HG02981 (cell line): ENCODE results near the gene ARSI.

Experiments
- ATAC-seq: cut with Tn5 transposase; IDR thresholded peaks from one replicate; pipeline ENCODE4 v1.9.1; 2021; ENCODE audit warnings: mild to moderate bottlenecking, moderate library complexity; ENCODE audit not compliant: unreplicated experiment

ARSI gene

DNA sequence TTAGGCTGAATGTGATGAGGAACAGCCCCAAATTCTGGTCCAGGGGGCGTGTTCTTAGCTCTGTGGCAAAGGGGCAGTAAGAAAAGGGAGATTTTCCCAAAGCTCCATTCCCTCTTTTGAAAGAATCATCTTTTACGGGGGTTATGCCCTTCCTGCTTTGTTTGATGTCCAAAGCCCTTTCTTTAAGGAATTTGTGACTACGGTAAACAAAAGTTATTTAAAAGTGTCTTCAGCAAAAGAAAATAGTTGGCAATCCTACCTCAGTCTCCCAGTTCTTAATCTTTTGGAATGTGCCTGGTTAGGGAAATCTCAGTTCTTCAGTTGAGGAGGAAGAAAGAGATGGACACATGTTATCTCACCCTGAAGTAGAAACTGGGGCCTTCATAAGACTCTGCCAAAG, 24.4 kb upstream of the ARSI start:
- ATAC-seq, result no peak

DNA sequence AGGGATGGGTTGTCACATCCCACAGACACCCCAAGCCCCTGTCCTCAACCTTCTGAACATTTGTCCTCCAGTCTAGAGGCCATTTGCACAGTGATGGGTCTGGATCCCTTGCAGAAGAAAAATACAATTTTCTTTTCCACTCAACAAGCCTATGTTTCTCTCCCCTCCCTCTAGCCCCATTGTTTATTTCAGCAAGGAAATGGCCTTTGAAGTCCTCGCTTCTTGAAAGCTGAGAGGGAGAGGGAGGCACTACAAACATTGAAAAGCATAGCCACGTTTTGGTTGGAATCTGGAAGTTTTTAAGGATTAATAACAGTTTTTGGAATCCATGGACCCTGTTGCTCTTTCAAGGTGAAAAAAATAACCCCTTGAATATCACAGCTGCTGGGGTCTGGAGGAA, 24.0 kb upstream of the ARSI start:
- ATAC-seq, result no peak

DNA sequence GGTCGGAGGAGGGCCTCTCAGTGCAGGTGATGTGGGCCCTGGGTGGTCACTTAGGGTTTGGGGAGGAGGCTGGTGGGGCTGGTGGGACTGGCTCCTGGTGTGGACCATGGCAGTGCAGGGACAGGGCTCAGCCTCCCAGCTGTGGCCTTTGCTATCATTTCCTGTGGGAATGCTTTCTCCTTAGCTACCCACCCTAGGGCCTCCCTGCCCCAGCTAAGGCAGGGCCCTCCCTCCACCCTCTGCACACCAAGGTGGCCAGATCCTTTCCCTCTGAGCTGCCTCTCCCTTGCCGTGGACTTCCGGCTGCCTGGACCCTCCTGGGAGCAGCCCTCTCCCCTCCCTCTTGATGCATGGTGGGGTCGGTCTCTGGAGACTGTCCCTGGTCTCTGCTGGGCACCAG, 22.7 kb upstream of the ARSI start:
- ATAC-seq, result no peak

DNA sequence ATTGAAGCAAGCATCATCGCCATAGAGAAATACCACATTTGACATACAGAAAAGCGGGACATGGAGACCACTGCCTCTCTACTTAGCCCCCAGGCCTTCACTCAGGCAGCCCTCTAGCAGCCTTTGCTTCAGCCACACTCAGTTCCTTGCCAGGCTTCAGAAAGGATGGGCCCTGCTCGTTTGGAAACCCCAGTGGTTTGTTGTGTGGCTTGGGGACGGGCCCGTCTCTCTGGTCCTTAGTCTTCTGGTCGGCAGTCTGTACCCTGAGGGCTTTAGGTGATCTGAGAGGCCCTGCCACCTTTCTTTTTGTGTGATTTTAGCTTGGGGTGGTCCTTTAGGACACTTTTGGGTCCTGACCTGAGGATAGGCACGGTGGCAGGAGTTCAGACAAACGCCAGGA, 21.1 kb upstream of the ARSI start:
- no peak for ATAC-seq

DNA sequence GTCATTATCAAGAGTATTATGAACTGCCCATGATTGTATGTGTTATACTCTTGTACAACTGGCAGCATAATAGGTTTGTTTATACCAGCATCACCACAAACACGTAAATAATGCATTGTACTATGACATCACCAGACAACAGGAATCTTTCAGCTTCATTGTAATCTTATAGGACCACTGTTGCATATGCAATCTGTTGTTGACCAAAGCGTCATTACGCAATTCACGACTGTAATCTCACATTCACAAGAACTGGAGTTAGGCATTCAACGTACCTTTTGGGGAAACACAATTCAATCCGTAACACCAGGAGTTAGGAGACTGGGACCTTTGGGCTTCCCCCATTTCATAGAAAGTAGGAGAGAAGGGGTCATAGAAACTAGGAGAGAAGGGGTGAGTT, 20.4 kb upstream of the ARSI start:
- ATAC-seq, result no peak

DNA sequence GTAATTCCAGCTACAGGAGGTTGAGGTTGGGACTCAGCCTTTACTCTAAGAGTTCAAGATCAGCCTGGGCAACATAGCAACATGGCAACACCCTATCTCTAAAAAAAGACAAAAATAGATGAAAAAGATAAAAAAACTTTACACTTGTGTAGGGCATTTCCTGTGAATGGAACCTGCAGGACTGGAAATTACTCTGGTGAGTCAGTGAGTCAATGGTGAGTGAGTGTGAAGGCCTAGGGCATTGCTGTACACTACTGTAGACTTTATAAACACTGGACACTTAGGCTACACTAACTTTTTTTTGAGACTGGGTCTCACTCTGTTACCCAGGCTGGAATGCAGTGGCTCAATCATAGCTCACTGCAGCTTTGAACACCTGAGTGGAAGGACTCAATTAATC, 19.5 kb upstream of the ARSI start:
- no peak for ATAC-seq

DNA sequence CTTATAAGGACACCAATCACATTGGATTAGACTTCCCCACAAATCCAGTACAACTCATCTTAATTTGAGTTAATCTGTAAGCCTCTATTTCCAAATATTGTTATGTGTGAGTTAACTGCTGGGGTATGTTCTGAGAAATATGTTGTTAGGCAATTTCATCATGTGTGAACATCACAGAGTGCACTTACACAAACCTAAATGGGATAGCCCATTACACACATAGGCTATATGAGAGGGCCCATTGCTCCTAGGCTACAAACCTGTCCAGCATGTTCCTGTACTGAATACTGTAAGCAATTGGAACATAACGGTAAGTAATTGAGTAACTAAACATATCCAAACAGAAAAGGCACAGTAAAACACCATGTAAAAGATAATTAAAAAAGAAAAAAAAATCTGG, 19.1 kb upstream of the ARSI start:
- ATAC-seq, result no peak

DNA sequence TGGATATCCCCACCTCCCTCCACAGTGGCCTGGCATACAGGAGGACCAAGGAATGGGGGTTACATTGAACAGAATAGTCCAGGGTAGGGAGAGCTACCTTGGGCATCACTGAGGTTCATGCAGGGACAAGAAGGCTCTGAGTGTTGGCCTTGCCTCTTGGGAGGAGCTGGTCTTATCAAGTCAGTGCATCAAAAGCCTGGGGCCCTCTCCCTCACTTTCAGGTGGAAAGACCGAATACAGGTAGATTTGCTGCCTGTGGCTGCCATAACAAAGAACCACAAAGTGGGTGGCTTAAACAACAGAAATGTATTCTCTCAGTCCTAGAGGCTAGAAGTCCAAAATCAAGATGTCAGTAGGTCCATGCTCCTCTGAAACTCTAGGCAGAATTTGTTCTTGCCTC, 18.5 kb upstream of the ARSI start:
- ATAC-seq, result no peak

DNA sequence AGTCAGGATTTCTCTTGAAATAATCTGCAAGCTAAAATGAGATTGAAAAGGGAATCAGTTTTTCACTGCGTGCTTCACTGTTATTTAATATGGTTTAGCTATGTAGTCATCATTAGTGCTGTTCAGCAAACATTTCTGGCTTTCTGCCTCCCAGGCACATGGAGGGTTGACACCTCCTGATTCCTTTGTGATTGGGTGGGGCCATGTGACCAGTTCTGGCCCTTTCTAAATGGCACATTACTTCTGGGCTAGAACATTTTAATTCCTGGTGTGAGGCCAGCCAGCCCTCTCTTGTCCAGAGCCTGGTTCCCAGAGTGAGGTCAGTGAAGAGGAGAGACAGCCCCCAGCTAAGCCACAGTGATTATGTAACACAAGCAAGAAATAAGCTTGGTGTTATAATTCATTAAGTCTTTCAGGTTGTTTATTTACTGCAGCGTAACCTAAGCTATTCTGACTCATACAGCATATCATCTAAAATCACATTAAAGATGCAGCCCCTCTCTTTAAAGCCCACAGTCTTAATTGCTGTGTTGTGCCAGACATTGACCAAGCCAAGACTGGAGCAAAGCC, 17.4 kb upstream of the ARSI start:
- no peak for ATAC-seq

DNA sequence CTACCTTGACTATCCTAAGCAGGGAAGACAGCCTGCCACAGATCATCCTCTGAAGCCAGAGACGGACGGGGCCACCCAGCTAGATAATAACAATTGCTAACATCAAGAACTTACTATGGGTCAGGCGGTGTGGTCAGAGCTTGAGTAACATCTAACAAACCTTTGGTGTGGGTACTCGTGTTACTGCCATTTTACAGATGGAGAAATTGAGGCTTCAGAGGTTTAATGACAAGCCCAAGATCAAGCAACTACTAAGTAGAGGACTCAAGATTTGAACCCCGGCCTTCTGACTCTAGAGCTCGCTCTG, 16.7 kb upstream of the ARSI start:
- no peak for ATAC-seq

DNA sequence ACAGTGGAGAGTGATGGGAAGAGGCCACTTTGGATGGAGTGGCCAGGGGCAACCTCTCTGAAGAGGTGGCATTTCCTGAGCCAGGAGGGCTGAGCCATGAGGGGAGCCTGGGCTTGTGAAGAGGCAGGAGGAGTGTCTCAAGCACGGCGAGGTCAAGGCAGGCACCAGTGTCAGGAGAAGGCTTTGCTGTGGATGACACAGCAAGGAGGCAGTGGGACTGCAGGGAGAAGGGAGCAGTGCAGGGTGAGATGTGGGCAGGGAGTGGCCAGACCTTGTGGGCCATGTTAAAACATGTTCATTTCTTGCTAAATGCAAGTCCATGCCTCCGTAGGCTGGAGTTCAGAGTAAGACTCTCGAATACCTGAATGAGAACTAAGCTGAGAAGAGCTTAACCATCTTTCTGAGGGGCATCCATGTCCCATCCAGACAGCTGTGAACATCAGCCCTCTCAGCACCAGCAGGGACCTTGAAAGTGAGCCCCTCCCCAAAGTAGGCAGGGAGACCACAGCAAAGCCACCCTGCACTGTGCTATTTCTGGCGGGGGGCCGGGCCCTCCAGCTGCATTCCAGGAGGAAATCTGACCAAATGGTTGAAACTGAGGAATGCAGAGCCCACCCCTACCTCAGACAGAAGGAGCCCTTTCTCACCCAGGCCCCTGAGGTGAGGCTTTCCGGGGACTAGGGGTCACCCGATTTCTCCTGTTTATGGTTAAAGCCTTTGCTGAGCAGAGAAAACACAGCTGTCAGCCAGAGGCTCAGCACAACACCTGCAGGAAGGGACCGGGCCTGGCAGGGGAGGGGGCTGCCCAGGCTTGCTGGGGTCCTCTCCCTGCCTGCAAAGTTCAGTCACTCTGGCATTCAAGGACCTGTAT, 16.1 kb upstream of the ARSI start:
- no peak for ATAC-seq

DNA sequence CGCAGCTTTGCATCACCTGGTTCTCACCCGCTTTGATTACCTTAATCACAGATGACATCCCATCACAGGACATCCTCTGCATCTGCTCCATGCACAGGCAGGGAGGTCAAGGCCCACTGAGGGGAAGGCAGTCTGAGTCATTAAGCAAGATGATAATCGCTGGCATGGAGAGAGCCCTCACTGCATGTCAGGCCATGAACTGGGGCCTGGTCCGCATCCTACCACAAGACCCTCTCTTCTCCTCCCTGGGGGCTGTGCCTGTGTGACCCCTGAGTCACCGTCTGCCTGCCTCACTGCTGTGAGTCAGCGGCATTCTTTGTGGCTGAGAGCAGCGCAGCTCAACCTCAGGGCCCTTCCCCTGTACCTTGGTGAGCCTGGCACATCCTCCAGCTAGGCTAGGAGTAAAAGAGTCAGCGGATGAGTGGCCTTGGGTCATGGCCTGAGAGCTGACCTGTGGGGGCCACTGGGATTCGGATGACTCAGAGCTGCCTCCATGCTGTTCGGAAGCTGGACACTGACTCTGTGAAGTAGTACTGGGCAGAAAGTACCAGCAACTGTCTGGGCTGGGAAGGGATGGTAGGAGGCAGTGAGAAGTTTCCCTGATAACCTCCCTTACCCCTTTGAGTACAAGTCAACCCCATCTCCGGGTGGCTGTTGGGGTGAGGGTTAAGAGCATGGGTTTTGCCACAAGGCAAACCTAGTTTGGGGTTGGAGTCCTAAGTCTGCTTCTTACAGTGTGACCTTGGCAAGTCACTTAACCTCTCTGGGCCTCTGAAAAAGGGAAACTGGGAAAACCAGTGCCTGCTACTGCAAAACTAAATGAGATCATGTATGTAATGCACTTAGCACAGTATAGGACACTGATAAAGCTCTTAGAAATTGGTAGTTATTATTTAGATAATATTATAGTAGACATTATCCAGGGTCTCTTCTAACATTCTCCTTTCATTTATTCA, 14.6 kb upstream of the ARSI start:
- no peak for ATAC-seq

DNA sequence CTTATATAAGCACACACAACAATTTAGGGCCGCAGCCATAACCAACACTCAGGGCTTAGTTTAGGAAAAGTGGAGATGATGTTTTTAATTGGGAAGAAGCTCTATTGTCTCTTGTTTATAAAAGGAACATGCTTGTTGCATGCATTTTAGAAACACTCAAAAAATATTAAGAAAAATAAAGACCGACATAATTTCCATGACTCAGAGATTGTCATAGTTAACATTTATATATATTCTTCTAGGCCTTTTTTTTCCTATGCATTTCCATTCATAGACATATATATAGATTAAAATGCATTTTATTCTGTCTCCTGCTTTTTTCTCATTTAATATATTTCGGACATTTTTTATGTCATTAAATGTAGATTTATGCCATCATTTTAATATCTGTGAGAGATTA, 13.6 kb upstream of the ARSI start:
- no peak for ATAC-seq

DNA sequence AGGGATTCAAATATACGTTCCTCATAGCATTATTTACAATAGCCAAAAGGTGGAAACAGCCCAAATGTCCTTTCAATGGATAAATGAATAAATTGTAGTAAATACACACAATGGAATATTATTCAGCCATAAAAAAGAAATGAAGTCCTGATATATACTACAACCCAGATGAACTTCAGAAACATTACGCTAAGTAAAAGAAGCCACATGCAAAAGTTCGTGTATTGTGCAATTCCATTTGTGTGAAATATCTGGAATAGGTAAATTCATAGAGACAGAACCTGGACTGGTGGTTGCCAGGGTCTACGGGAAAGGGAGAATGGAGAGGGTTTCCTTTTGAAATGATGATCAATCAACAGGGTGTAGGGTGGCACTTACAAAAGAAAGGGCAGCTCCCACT, 12.5 kb upstream of the ARSI start:
- no peak for ATAC-seq

DNA sequence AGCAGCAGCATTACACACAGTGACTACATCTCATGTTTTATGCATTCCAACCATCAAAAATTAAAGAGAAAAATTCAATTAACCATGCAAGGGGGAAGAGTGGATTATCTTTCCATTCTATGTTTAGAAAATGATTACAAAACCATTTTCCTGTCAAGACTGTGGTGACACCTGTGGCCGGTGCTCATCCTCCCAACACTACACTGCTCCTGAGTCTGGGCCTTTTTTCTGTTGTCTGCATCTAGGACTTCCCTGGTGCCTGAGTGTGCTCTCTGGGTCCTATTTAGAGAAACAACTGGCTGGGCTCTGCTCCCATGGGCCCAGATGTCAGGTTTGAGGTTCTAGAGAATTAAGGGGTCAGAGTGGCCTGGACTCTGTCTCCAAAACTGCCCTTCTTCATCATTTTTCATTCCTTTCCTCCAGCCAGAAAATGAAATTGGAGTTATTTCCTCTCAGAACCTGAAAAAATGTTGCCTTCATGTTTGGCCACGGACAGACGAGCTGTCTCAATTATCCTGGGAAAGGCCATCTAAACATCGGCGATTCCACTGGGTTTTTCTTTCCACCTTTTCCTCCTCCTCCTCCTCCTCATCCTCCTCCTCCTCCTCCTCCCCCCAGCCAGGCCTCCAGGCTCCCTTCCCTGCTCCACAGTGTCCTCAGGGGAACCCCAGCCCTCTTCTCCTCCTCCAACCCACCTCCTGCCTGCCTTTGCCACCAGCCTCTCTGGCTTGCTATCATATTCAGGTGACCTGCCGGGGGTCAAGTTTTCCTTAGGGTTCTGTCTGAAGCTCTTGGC, 11.4 kb upstream of the ARSI start:
- ATAC-seq, result no peak

DNA sequence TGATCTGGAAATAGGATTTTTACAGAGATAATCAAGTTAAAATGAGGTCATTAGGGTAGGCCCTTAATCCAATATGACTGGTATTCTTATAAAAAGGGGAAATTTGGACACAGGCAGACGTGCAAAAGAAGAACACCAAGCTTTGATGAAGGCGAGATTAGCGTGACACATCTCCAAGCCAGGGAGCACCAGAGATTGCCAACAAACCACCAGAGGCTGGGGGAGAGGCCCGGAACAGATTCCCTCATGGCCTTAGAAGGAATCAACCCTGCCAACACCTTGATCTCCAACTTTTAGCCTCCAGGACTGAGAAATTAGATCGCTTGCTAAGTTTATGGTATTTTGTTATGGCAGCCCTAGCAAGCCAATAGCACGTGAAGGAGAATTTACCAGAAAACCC, 10.8 kb upstream of the ARSI start:
- no peak for ATAC-seq

DNA sequence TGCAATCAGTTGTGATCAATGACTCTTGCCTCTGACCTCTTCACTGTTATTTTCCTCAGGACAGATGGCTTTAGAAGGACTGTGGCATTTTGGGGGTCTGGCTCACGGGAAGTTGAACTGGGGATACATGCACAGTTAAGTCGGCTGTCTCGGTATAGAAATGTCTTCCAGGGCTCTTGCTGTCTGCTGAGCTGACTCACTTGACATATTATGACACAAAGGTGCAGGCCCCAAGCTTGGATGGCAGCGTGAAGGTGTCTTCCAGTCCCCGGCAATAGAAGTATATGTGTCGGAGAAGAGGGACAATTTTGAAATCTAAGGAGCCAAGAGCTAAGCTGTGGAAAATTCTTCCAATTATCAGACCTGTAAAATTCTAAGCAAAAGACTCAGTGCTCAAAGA, 9.8 kb upstream of the ARSI start:
- no peak for ATAC-seq

DNA sequence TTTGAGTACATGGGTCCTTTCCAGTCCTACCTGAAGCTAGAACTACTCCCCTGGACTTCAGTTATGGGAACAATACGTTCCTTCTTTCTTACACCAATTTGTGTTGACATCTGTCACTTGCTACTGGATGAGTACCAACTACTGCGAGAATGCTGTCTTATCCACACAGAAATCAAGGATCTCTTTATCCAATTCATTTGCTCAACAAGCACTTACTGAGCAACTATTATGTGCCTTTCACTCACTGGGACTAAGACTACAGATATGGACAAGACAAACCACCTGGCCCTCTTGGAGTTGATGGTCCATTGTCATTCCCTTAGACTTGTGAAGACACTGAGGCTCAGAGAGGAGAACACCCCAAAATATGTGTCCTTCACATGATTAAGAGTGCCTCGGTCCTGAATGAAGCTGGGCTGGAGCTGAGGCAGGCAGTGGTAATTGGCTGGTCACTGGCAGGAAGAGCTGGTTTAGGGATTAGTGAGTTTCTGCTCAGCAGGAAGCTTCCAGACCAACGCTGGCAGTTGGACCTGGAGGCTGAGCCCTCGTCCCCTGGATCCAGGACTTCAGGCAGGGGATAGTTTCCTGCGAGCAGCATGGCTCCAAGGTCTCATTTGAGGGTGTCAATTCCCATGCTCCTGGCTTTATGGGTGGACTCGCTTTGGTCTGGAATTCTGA, 8.4 kb upstream of the ARSI start:
- ATAC-seq, result no peak

DNA sequence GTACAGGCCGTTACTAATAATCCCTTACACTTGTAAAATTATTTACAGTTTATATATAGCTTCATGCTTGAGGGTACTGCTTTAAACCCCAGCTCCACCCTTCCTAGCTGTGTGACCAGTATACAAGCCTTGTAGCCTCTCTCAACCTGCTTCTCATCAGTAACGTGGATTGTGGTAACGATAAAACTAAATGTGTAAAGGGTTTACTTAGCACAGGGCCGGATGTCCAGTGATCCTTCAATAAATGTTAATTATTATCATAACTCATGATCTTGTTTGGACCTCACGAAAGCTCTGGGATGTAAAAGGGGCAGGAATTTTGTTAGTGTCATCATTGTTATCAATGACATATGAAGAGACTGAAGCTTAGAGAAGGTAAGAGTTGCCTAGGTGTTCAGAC, 7.5 kb upstream of the ARSI start:
- no peak for ATAC-seq

DNA sequence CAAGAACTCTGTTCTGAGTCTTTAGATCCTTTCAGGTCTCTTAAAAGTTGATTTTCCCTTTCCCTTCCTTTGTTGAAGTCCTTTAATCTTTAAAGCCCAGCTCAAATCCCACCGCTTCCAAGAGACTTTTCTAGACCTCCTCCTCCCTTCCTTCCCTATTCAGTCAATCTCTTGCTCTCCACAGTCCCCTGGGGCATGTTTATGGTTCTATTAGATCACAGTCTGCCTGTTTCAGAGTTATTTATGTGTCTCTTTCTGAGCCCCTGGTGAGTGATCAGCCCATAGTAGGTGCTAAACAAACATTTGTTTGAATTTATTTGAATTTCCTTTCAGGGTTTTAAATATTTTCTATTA, 7.2 kb upstream of the ARSI start:
- no peak for ATAC-seq
